GM23338 (cell line): ENCODE data around the gene TDRD1. TPM values are rescaled to one million over a fixed set of nuclear protein-coding genes. Genes with fewer than 3 reads are reported as not detected.

ENCODE experiments used
- ATAC-seq: fragments of 200-7000 bp; cut with Tn5 transposase; 3 replicates; pipeline ENCODE4 v1.9.1; 2020
- DNase-seq: peaks from one replicate; pipeline ENCODE4 v3.0.0-alpha.2; 2015; ENCODE audit warnings: low spot score
- H2AFZ ChIP-seq: fragments of 200-600 bp; sonication (generic); 2 replicates; pipeline ENCODE4 v1.8.0; 2016; ENCODE audit warnings: antibody characterized with exemption, mild to moderate bottlenecking, moderate library complexity
- H3F3A ChIP-seq: fragments of 200-600 bp; sonication (generic); replicated peaks from 2 replicates; pipeline ENCODE4 v1.8.0; 2017; ENCODE audit warnings: antibody characterized with exemption, mixed run types, low read depth
- H3K27ac ChIP-seq: fragments of 200-600 bp; sonication (generic); 2 replicates; pipeline ENCODE4 v1.6.1; 2016; ENCODE audit warnings: low read depth
- H3K27me3 ChIP-seq: fragments of 200-600 bp; sonication (generic); 2 replicates; pipeline ENCODE4 v1.8.0; 2016; ENCODE audit warnings: mild to moderate bottlenecking, mixed run types, moderate library complexity; ENCODE audit not compliant: insufficient read depth
- H3K36me3 ChIP-seq: fragments of 200-600 bp; sonication (generic); 2 replicates; pipeline ENCODE4 v1.8.0; 2016; ENCODE audit warnings: mild to moderate bottlenecking; ENCODE audit not compliant: insufficient read depth
- H3K4me1 ChIP-seq: fragments of 200-600 bp; sonication (generic); 2 replicates; pipeline ENCODE4 v1.8.0; 2016; ENCODE audit warnings: mild to moderate bottlenecking, moderate library complexity; ENCODE audit not compliant: insufficient read depth
- H3K4me2 ChIP-seq: fragments of 200-600 bp; sonication (generic); 2 replicates; pipeline ENCODE4 v1.7.1; 2017; ENCODE audit warnings: mixed run types
- H3K4me3 ChIP-seq: fragments of 200-600 bp; sonication (generic); 2 replicates; pipeline ENCODE4 v1.6.1; 2016; ENCODE audit warnings: mixed run types
- H3K79me2 ChIP-seq: fragments of 200-600 bp; sonication (generic); replicated peaks from 2 replicates; pipeline ENCODE4 v1.8.0; 2017; ENCODE audit warnings: mild to moderate bottlenecking; ENCODE audit not compliant: insufficient read depth
- H3K9me2 ChIP-seq: fragments of 200-600 bp; sonication (generic); 2 replicates; pipeline ENCODE4 v1.8.0; 2017; ENCODE audit not compliant: insufficient read depth
- H4K20me1 ChIP-seq: fragments of 200-600 bp; sonication (generic); replicated peaks from 2 replicates; pipeline ENCODE4 v1.8.0; 2017; ENCODE audit warnings: mild to moderate bottlenecking; ENCODE audit not compliant: insufficient read depth
- H3K27ac Mint-ChIP-seq: 2 replicates; pipeline ENCODE4 v1.8.0; 2020; ENCODE audit warnings: inconsistent platforms, mild to moderate bottlenecking, moderate library complexity, mixed read lengths
- H3K27me3 Mint-ChIP-seq: 3 replicates; pipeline ENCODE4 v1.8.0; 2022; ENCODE audit warnings: low read depth, mild to moderate bottlenecking, moderate library complexity, mixed read lengths, inconsistent platforms; ENCODE audit not compliant: insufficient read depth, poor library complexity
- H3K36me3 Mint-ChIP-seq: 3 replicates; pipeline ENCODE4 v1.8.0; 2021; ENCODE audit warnings: low read depth, mild to moderate bottlenecking, inconsistent platforms, moderate library complexity, mixed read lengths
- H3K4me1 Mint-ChIP-seq: 3 replicates; pipeline ENCODE4 v1.8.0; 2020; ENCODE audit warnings: mild to moderate bottlenecking, inconsistent platforms, mixed read lengths
- H3K4me3 Mint-ChIP-seq: 3 replicates; pipeline ENCODE4 v1.8.0; 2021; ENCODE audit warnings: moderate library complexity, mild to moderate bottlenecking, inconsistent platforms, mixed read lengths
- H3K9me3 Mint-ChIP-seq: 3 replicates; pipeline ENCODE4 v1.8.0; 2020; ENCODE audit warnings: moderate library complexity, mild to moderate bottlenecking, inconsistent platforms, mixed read lengths
- CREB1 ChIP-seq: fragments of 250-450 bp; sonication (Bioruptor Pico); IDR thresholded peaks from 2 replicates; pipeline ENCODE4 v1.5.0; 2020; ENCODE audit warnings: low read depth, mild to moderate bottlenecking, moderate library complexity
- CTCF ChIP-seq, 2 experiments: fragments of 200-600 bp in 1 of 2; sonication (generic) in 1 of 2; conservative IDR thresholded peaks; 2 replicates each; pipeline versions ENCODE4 v1.5.1 to v1.6.1; 2016 to 2017; ENCODE audit warnings: antibody characterized with exemption in 2 of 2, low read depth in 2 of 2, mild to moderate bottlenecking in 2 of 2, moderate library complexity in 1 of 2
- ETS1 ChIP-seq: IDR thresholded peaks from 2 replicates; pipeline ENCODE4 v1.6.1; 2016; ENCODE audit warnings: antibody characterized with exemption
- EZH2phosphoT487 ChIP-seq: fragments of 200-600 bp; sonication (generic); IDR thresholded peaks from one replicate; pipeline ENCODE4 v1.8.1; 2018; ENCODE audit warnings: antibody characterized with exemption; ENCODE audit not compliant: unreplicated experiment
- NANOG ChIP-seq: IDR thresholded peaks from 2 replicates; pipeline ENCODE4 v1.6.1; 2016; ENCODE audit warnings: antibody characterized with exemption, borderline replicate concordance
- POLR2AphosphoS5 ChIP-seq: IDR thresholded peaks from 2 replicates; pipeline ENCODE4 v1.6.1; 2016; ENCODE audit warnings: antibody characterized with exemption, low read depth
- REST ChIP-seq: IDR thresholded peaks from one replicate; pipeline ENCODE4 v1.6.1; 2018; ENCODE audit warnings: antibody characterized with exemption; ENCODE audit not compliant: unreplicated experiment
- STAT1 ChIP-seq: IDR thresholded peaks from one replicate; pipeline ENCODE4 v1.6.1; 2016; ENCODE audit warnings: antibody characterized with exemption; ENCODE audit not compliant: unreplicated experiment
- ZNF114 ChIP-seq: fragments of 250-450 bp; sonication (Bioruptor Pico); IDR thresholded peaks from 2 replicates; pipeline ENCODE4 v1.5.0; 2020; ENCODE audit warnings: mild to moderate bottlenecking, moderate library complexity
- ZNF331 ChIP-seq: fragments of 250-450 bp; sonication (Bioruptor Pico); IDR thresholded peaks from 2 replicates; pipeline ENCODE4 v1.5.0; 2020; ENCODE audit warnings: low read depth, mild to moderate bottlenecking, moderate library complexity
- polyA plus RNA-seq: library from polyadenylated mRNA; unstranded; fragments of >200 nt; fragmentation: Nextera tagmentation; extraction: Ambion mirVana; gene quantifications from 2 replicates; pipeline ENCODE4 v1.2.1, GENCODE V29; 2016
- total RNA-seq: library from RNA; depleted of rRNA; stranded (reverse); fragments of >200 nt; shearing (Covaris generic); gene quantifications from 2 replicates; pipeline ENCODE4 v1.2.3, GENCODE V29; 2014

TDRD1 gene
- total and polyA plus RNA-seq, 2 experiments from 2014 or later: 0.52 to 1.5 TPM

GRCh38 chr10:114276671-114277070 lies 97.5 kb downstream of the TDRD1 start (continued):
- no peak for TF ChIP-seq POLR2AphosphoS5
- TF ChIP-seq NANOG: no peak
- TF ChIP-seq CREB1 (CRISPR knock-in tag): no peak
- TF ChIP-seq EZH2phosphoT487: no peak
- no peak for TF ChIP-seq REST
- no peak for TF ChIP-seq ZNF114 (CRISPR knock-in tag)

- Mint-ChIP-seq H3K4me1 (no peaks in the 10 kb centered on the region), H3K27ac (no peak overlapping the region), H3K4me3 (no peak overlapping the region), H3K27me3 (peaks cover 4% of the 10 kb centered on the region), H3K9me3 (no peaks in the 10 kb centered on the region), H3K36me3 (no peaks in the 10 kb centered on the region)
- Histone ChIP-seq H3K36me3 (no peaks in the 10 kb centered on the region), H3K27ac (no peak overlapping the region), H3F3A (no peaks in the 10 kb centered on the region), H3K4me3 (no peak overlapping the region), H2AFZ (no peak overlapping the region), H3K27me3 (no peaks in the 10 kb centered on the region), H3K4me1 (no peaks in the 10 kb centered on the region), H3K9me2 (no peaks in the 10 kb centered on the region), H3K79me2 (no peaks in the 10 kb centered on the region), H4K20me1 (no peaks in the 10 kb centered on the region), H3K4me2 (no peak overlapping the region)
- ATAC-seq (no peak), DNase-seq (no peak)
- TF ChIP-seq REST (no peak), CTCF (conservative IDR thresholded peaks at IDR 0.05; ENCODE audit: low read depth in 2 of 2) (no peak), ETS1 (no peak), CREB1 (CRISPR knock-in tag) (no peak), ZNF114 (CRISPR knock-in tag) (no peak), POLR2AphosphoS5 (no peak), STAT1 (no peak), ZNF331 (CRISPR knock-in tag) (no peak), NANOG (no peak)
These were observed 99.2 kb downstream of the TDRD1 start for GRCh38 chr10:114278140-114278883.
